Measurements from ENCODE around the gene FCHSD1.

The FCHSD1 gene

GRCh38 chr5:141672841-141673813 is 21.9 kb upstream of the FCHSD1 start:
- no peak for DNase-seq

- no peak for DNase-seq
Observed at GRCh38 chr5:141672071-141672840, 21.0 kb upstream of the FCHSD1 start.

- DNase-seq = no peak
Observed at GRCh38 chr5:141669520-141669919, 18.3 kb upstream of the FCHSD1 start.

- no peak for DNase-seq
Observed at GRCh38 chr5:141668601-141669265, 17.5 kb upstream of the FCHSD1 start.

GRCh38 chr5:141665995-141666940 is 15.1 kb upstream of the FCHSD1 start:
- no peak for DNase-seq

GRCh38 chr5:141664733-141665461 is 13.7 kb upstream of the FCHSD1 start:
- DNase-seq = peak; percentile 64

GRCh38 chr5:141663506-141663905 is 12.3 kb upstream of the FCHSD1 start:
- DNase-seq = no peak

GRCh38 chr5:141662028-141662427 is 10.8 kb upstream of the FCHSD1 start:
- no peak for DNase-seq

GRCh38 chr5:141657937-141658545 is 6.8 kb upstream of the FCHSD1 start:
- no peak for DNase-seq

- DNase-seq = no peak
Observed at GRCh38 chr5:141657404-141657803, 6.2 kb upstream of the FCHSD1 start.

GRCh38 chr5:141656396-141656795 is 5.2 kb upstream of the FCHSD1 start:
- no peak for DNase-seq

- no peak for DNase-seq
Observed at GRCh38 chr5:141655020-141655419, 3.8 kb upstream of the FCHSD1 start.

GRCh38 chr5:141654298-141654697 is 3.1 kb upstream of the FCHSD1 start:
- DNase-seq = no peak

GRCh38 chr5:141651728-141652105 is 499 bp upstream of the FCHSD1 start:
- no peak for DNase-seq

- no peak for DNase-seq
Observed at GRCh38 chr5:141649972-141650371, 1.2 kb downstream of the FCHSD1 start.

- no peak for DNase-seq
Observed at GRCh38 chr5:141649056-141649688, 2.0 kb downstream of the FCHSD1 start.

GRCh38 chr5:141647851-141648250 is 3.4 kb downstream of the FCHSD1 start:
- no peak for DNase-seq

GRCh38 chr5:141647242-141647641 is 4.0 kb downstream of the FCHSD1 start:
- no peak for DNase-seq

GRCh38 chr5:141646026-141646425 is 5.2 kb downstream of the FCHSD1 start:
- DNase-seq = no peak

- no peak for DNase-seq
Observed at GRCh38 chr5:141641634-141642267, 9.5 kb downstream of the FCHSD1 start.
